Head of caudate nucleus (tissue), 42 donors: ENCODE measurements around the gene MRPL58.
"Not testable (repeated sequence)": the region's sequence is repeated elsewhere in the genome, so short reads cannot be mapped to it uniquely, and the experiment has no call there.

Source experiments
- DNase-seq, 42 donors: peaks; one replicate each; pipeline versions ENCODE4 v3.0.0 to v3.0.0-alpha.2; 2020 to 2021; ENCODE audit warnings: mixed read lengths in 7 of 42
- intact Hi-C: fragments of 100-400 bp; cut with DNase I; formaldehyde crosslinking; loops from one replicate; pipeline ENCODE4 v1.15.0; 2022

The MRPL58 gene

GRCh38 chr17:74981979-74982662, 30.3 kb upstream of the MRPL58 start:
- intact Hi-C loops: no loop called here
- DNase-seq: peak; percentile 81 to 95 (median 89)

- intact Hi-C loops: not testable (repeated sequence)
Observed at GRCh38 chr17:74982663-74983313, 29.7 kb upstream of the MRPL58 start.

GRCh38 chr17:74986206-74986576, 26.3 kb upstream of the MRPL58 start:
- no peak for DNase-seq
- intact Hi-C loops: no loop called here

More at GRCh38 chr17:74982663-74983313, 29.7 kb upstream of the MRPL58 start:
- DNase-seq: peak in 12 of 42 donors; percentile 23 to 67 (median 38)

GRCh38 chr17:74987418-74987908, 25.0 kb upstream of the MRPL58 start, which contains the start of gene CDR2L:
TSS of gene CDR2L (plus strand) at chr17:74987632. CDS start at chr17:74988044, 412 bp downstream.
- intact Hi-C loops: no loop called here
- DNase-seq: peak; percentile 95 to 99 (median 99)

- peak; percentile 53 to 91 (median 79) for DNase-seq
- intact Hi-C loops: no loop called here
Observed at GRCh38 chr17:74987909-74988711, 24.4 kb upstream of the MRPL58 start.

- no peak for DNase-seq
- intact Hi-C loops: no loop called here
Observed at GRCh38 chr17:74990581-74991105, 21.8 kb upstream of the MRPL58 start.

- DNase-seq: no peak
- intact Hi-C loops: no loop called here
Observed at GRCh38 chr17:74992223-74992622, 20.2 kb upstream of the MRPL58 start.

GRCh38 chr17:74994440-74994839, 18.0 kb upstream of the MRPL58 start:
- intact Hi-C loops: no loop called here
- DNase-seq: no peak

- DNase-seq: peak in 7 of 42 donors; percentile 26 to 67 (median 35)
- intact Hi-C loops: no loop called here
Observed at GRCh38 chr17:74995847-74996246, 16.6 kb upstream of the MRPL58 start.

GRCh38 chr17:74998783-74999182, 13.7 kb upstream of the MRPL58 start:
- no peak for DNase-seq
- intact Hi-C loops: no loop called here

- intact Hi-C loops: no loop called here
- DNase-seq: no peak
Observed at GRCh38 chr17:74999523-74999922, 12.9 kb upstream of the MRPL58 start.

GRCh38 chr17:75001915-75002843, 10.3 kb upstream of the MRPL58 start:
- no peak for DNase-seq
- intact Hi-C loops: no loop called here

GRCh38 chr17:75003070-75003956, 9.2 kb upstream of the MRPL58 start:
- no peak for DNase-seq
- intact Hi-C loops: no loop called here

- no peak for DNase-seq
- intact Hi-C loops: no loop called here
Observed at GRCh38 chr17:75003957-75004355, 8.5 kb upstream of the MRPL58 start.

- DNase-seq: no peak
- intact Hi-C loops: no loop called here
Observed at GRCh38 chr17:75004371-75004770, 8.1 kb upstream of the MRPL58 start.

GRCh38 chr17:75005291-75005690, 7.2 kb upstream of the MRPL58 start:
- no peak for DNase-seq

GRCh38 chr17:75006084-75006483, 6.4 kb upstream of the MRPL58 start:
- DNase-seq, intact Hi-C loops: not testable (repeated sequence)

More at GRCh38 chr17:75005291-75005690, 7.2 kb upstream of the MRPL58 start:
- intact Hi-C loops: no loop called here
